H9 (cell line): ENCODE measurements around the gene BPIFB4. TPM values are rescaled to one million over a fixed set of nuclear protein-coding genes. Genes with fewer than 3 reads are reported as not detected.

Experiments used
- DNase-seq: peaks from one replicate; pipeline ENCODE4 v3.0.0-alpha.2; 2017
- H2AFZ ChIP-seq: one replicate; pipeline ENCODE4 v1.6.1; 2013; ENCODE audit warnings: mild to moderate bottlenecking, low read length, control low read depth, moderate library complexity
- H2AK5ac ChIP-seq: 2 replicates; pipeline ENCODE4 v1.6.1; 2013; ENCODE audit warnings: low read length, control low read depth, mixed read lengths; ENCODE audit not compliant: insufficient read length
- H2BK120ac ChIP-seq: one replicate; pipeline ENCODE4 v1.6.1; 2013; ENCODE audit warnings: low read depth, mild to moderate bottlenecking, low read length, control low read depth, inconsistent platforms; ENCODE audit not compliant: poor library complexity, severe bottlenecking
- H2BK12ac ChIP-seq: 2 replicates; pipeline ENCODE4 v1.6.1; 2013; ENCODE audit warnings: low read length, control low read depth, mixed read lengths, low read depth; ENCODE audit not compliant: insufficient read length
- H2BK15ac ChIP-seq: 2 replicates; pipeline ENCODE4 v1.6.1; 2013; ENCODE audit warnings: low read depth, low read length, control low read depth
- H2BK20ac ChIP-seq: one replicate; pipeline ENCODE4 v1.6.1; 2013; ENCODE audit warnings: low read depth, mild to moderate bottlenecking, low read length, control low read depth, inconsistent platforms; ENCODE audit not compliant: poor library complexity, severe bottlenecking
- H2BK5ac ChIP-seq: 2 replicates; pipeline ENCODE4 v1.6.1; 2013; ENCODE audit warnings: low read length, control low read depth, mixed read lengths; ENCODE audit not compliant: insufficient read length
- H3K14ac ChIP-seq: 2 replicates; pipeline ENCODE4 v1.6.1; 2013; ENCODE audit warnings: low read length, control low read depth; ENCODE audit not compliant: insufficient read depth
- H3K18ac ChIP-seq: 2 replicates; pipeline ENCODE4 v1.6.1; 2013; ENCODE audit warnings: low read depth, mild to moderate bottlenecking, mixed read lengths, low read length, control low read depth; ENCODE audit not compliant: insufficient read length
- H3K23ac ChIP-seq: 2 replicates; pipeline ENCODE4 v1.6.1; 2013; ENCODE audit warnings: low read length, control low read depth, mixed read lengths, low read depth; ENCODE audit not compliant: insufficient read length
- H3K23me2 ChIP-seq: 2 replicates; pipeline ENCODE4 v1.6.1; 2013; ENCODE audit warnings: low read depth, mild to moderate bottlenecking, mixed read lengths, low read length, control low read depth; ENCODE audit not compliant: insufficient read length, poor library complexity, severe bottlenecking
- H3K27ac ChIP-seq: 2 replicates; pipeline ENCODE4 v1.5.1; 2013; ENCODE audit warnings: low read length, control low read depth, mixed read lengths, low read depth; ENCODE audit not compliant: insufficient read length
- H3K27me3 ChIP-seq: 2 replicates; pipeline ENCODE4 v1.6.1; 2013; ENCODE audit warnings: low read length, control low read depth, inconsistent platforms; ENCODE audit not compliant: insufficient read depth
- H3K4ac ChIP-seq: 2 replicates; pipeline ENCODE4 v1.6.1; 2013; ENCODE audit warnings: low read depth, mild to moderate bottlenecking, control low read depth, inconsistent platforms, low read length, moderate library complexity
- H3K4me1 ChIP-seq: 2 replicates; pipeline ENCODE4 v1.6.1; 2013; ENCODE audit warnings: low read length, control low read depth, inconsistent platforms; ENCODE audit not compliant: insufficient read depth
- H3K4me2 ChIP-seq: 2 replicates; pipeline ENCODE4 v1.6.1; 2013; ENCODE audit warnings: low read length, control low read depth, mixed read lengths; ENCODE audit not compliant: insufficient read length, insufficient read depth
- H3K56ac ChIP-seq: 2 replicates; pipeline ENCODE4 v1.6.1; 2013; ENCODE audit warnings: low read depth, mild to moderate bottlenecking, mixed read lengths, low read length, control low read depth; ENCODE audit not compliant: insufficient read length
- H3K79me1 ChIP-seq: 2 replicates; pipeline ENCODE4 v1.6.1; 2013; ENCODE audit warnings: low read depth, mild to moderate bottlenecking, moderate library complexity, low read length, control low read depth, inconsistent platforms; ENCODE audit not compliant: insufficient read depth, poor library complexity, severe bottlenecking
- H3K79me2 ChIP-seq: 2 replicates; pipeline ENCODE4 v1.6.1; 2013; ENCODE audit warnings: low read length, control low read depth, inconsistent platforms; ENCODE audit not compliant: insufficient read depth
- H3K9ac ChIP-seq: 2 replicates; pipeline ENCODE4 v1.6.1; 2013; ENCODE audit warnings: low read length, control low read depth, mixed read lengths; ENCODE audit not compliant: insufficient read length; ENCODE audit errors: extremely low read depth
- H3K9me3 ChIP-seq: one replicate; pipeline ENCODE4 v1.6.1; 2013; ENCODE audit warnings: low read depth, low read length, inconsistent platforms; ENCODE audit not compliant: control insufficient read depth
- H3T11ph ChIP-seq: one replicate; pipeline ENCODE4 v1.6.1; 2013; ENCODE audit warnings: mild to moderate bottlenecking, low read length, control low read depth, inconsistent platforms
- H4K20me1 ChIP-seq: one replicate; pipeline ENCODE4 v1.6.1; 2013; ENCODE audit not compliant: control insufficient read depth, insufficient read length, insufficient read depth
- H4K5ac ChIP-seq: 2 replicates; pipeline ENCODE4 v1.6.1; 2013; ENCODE audit warnings: low read depth, mild to moderate bottlenecking, mixed read lengths, low read length, control low read depth; ENCODE audit not compliant: insufficient read length
- H4K8ac ChIP-seq: replicated peaks from 2 replicates; pipeline ENCODE4 v1.6.1; 2013; ENCODE audit warnings: low read length, control low read depth, mixed read lengths, low read depth; ENCODE audit not compliant: insufficient read length
- H4K91ac ChIP-seq: 2 replicates; pipeline ENCODE4 v1.6.1; 2013; ENCODE audit warnings: low read depth, mild to moderate bottlenecking, moderate library complexity, mixed read lengths, low read length, control low read depth; ENCODE audit not compliant: insufficient read length
- H3K27ac Mint-ChIP-seq, 3 experiments: 2 replicates in 2 of 3; 3 replicates in 1 of 3; pipeline ENCODE4 v1.8.0; 2020 to 2021; ENCODE audit warnings: mixed read lengths in 3 of 3, mild to moderate bottlenecking in 1 of 3, moderate library complexity in 1 of 3
- H3K27me3 Mint-ChIP-seq: 2 replicates; pipeline ENCODE4 v1.8.0; 2021; ENCODE audit warnings: low read depth, mild to moderate bottlenecking, moderate library complexity, mixed read lengths
- H3K36me3 Mint-ChIP-seq, 3 experiments: 2 replicates in 2 of 3; 3 replicates in 1 of 3; pipeline ENCODE4 v1.8.0; 2020 to 2021; ENCODE audit warnings: low read depth in 3 of 3, mixed read lengths in 3 of 3; ENCODE audit not compliant: insufficient read depth in 1 of 3
- H3K4me1 Mint-ChIP-seq, 2 experiments: 2 replicates each; pipeline ENCODE4 v1.8.0; 2020; ENCODE audit warnings: mixed read lengths in 2 of 2
- H3K4me3 Mint-ChIP-seq, 2 experiments: 2 replicates in 1 of 2; 3 replicates in 1 of 2; pipeline ENCODE4 v1.8.0; 2020 to 2021; ENCODE audit warnings: mild to moderate bottlenecking in 2 of 2, mixed read lengths in 2 of 2, moderate library complexity in 1 of 2
- H3K9me3 Mint-ChIP-seq, 2 experiments: 2 replicates in 1 of 2; 3 replicates in 1 of 2; pipeline ENCODE4 v1.8.0; 2020; ENCODE audit warnings: mild to moderate bottlenecking in 2 of 2, mixed read lengths in 2 of 2, moderate library complexity in 1 of 2
- WGBS: extraction: QIAGEN DNeasy Blood & Tissue Kit; methylation state at CpG from one replicate; pipeline ENCODE4 v1.1.7; 2013; ENCODE audit warnings: missing lambda C conversion rate, low lambda C conversion rate, mixed read lengths; ENCODE audit not compliant: insufficient read length; ENCODE audit errors: extremely low coverage; 5-methylcytosine and 5-hydroxymethylcytosine counted together
- total RNA-seq: library from RNA; stranded (reverse); gene quantifications from 2 replicates; pipeline ENCODE4 v1.2.1, GENCODE V29; 2021
- TF ChIP-seq, protein P1 (sequence below): fragments of 200-600 bp; sonication (generic); conservative IDR thresholded peaks from 3 replicates; pipeline ENCODE4 v1.8.0; 2021; ENCODE audit warnings: antibody characterized with exemption, mild to moderate bottlenecking

BPIFB4 gene
- total RNA-seq, 1 experiment from 2014 or later = not detected

DNA sequence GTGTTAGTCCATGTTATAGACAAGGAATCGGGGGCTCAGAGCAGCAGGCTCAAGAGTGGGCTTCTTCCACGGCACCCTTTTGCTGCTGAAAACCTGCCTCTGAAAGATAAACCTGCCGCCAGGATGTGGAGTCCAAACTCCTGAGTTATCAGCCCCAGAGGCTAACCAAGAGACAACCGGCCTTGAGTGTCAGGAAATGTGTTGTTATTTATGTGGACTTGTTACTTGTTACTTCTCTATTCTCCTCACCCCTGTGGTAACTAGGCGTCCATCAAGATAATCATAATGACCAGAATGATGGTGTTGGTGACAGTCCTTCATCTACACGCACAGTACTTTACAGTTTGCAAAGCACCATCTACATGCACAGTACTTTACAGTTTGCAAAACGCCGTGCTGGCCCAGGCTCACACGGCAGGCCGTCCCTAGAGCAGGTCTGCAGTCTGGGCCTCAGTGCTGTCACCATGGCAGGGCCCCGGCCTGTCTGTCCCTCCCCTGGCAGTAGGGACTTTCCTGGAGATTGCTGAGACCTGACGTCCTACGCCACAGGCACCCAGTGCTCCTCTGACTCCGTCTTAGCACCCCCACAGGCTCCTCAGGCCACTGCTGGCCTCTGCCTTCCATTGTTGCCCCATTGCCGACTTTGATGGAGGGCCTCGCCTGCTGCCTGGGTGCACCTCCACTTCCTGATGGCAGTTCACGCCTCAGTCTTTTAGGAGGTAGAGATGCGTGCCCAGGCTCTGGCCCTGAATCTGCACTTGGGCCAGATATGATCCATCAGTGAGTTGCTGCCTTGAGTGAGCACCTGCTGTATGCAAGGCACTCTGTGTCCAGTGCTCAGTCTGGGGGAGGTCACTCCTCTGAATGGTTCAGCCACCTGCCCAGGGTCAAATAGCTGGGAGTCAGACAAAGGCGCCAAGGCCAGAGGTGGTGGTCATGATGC lies 9.1 kb upstream of the BPIFB4 start:
- no peaks in the 10 kb centered on the region for H3K79me1 ChIP-seq
- no peaks in the 10 kb centered on the region for H3K23me2 ChIP-seq
- no peak overlapping the region for H2BK15ac ChIP-seq
- no peaks in the 10 kb centered on the region for H3K4me1 ChIP-seq
- no peak overlapping the region for H3K4ac ChIP-seq
- H2BK5ac ChIP-seq = no peak overlapping the region
- no peaks in the 10 kb centered on the region for H3K27me3 ChIP-seq
- no peak overlapping the region for H4K91ac ChIP-seq
- H4K5ac ChIP-seq = no peak overlapping the region
- no peak overlapping the region for H3K9ac ChIP-seq
- H3T11ph ChIP-seq = no peak overlapping the region
- no peaks in the 10 kb centered on the region for H3K79me2 ChIP-seq
- no peak overlapping the region for H2BK20ac ChIP-seq
- no peak for DNase-seq
- no peak overlapping the region for H2AK5ac ChIP-seq
- H3K27me3 Mint-ChIP-seq = peaks cover 10% of the 10 kb centered on the region
- no peak overlapping the region for H3K14ac ChIP-seq
- H3K9me3 ChIP-seq = no peaks in the 10 kb centered on the region
- TF ChIP-seq, protein P1, sequence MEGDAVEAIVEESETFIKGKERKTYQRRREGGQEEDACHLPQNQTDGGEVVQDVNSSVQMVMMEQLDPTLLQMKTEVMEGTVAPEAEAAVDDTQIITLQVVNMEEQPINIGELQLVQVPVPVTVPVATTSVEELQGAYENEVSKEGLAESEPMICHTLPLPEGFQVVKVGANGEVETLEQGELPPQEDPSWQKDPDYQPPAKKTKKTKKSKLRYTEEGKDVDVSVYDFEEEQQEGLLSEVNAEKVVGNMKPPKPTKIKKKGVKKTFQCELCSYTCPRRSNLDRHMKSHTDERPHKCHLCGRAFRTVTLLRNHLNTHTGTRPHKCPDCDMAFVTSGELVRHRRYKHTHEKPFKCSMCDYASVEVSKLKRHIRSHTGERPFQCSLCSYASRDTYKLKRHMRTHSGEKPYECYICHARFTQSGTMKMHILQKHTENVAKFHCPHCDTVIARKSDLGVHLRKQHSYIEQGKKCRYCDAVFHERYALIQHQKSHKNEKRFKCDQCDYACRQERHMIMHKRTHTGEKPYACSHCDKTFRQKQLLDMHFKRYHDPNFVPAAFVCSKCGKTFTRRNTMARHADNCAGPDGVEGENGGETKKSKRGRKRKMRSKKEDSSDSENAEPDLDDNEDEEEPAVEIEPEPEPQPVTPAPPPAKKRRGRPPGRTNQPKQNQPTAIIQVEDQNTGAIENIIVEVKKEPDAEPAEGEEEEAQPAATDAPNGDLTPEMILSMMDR = no peak
- H2BK120ac ChIP-seq = no peak overlapping the region
- H3K4me2 ChIP-seq = no peak overlapping the region
- no peak overlapping the region for H3K23ac ChIP-seq
- peaks cover 2% of the 10 kb centered on the region for H4K20me1 ChIP-seq
- H3K9me3 Mint-ChIP-seq = no peaks in the 10 kb centered on the region; a peak in 1 of 5 replicates
- H4K8ac ChIP-seq = no peak overlapping the region
- H2BK12ac ChIP-seq = no peak overlapping the region
- no peak overlapping the region for H3K56ac ChIP-seq
- no peaks in the 10 kb centered on the region for H3K4me1 Mint-ChIP-seq
- no peak overlapping the region for H3K4me3 Mint-ChIP-seq
- no peaks in the 10 kb centered on the region for H3K36me3 Mint-ChIP-seq
- H3K18ac ChIP-seq = no peak overlapping the region
- H2AFZ ChIP-seq = no peak overlapping the region
- H3K27ac ChIP-seq = no peak overlapping the region
- WGBS = no CpG with 5 or more reads among the region's 19 CpGs
- no peak overlapping the region for H3K27ac Mint-ChIP-seq
